Osteocyte (in vitro differentiated cells): Measurements from ENCODE around the gene HOXA2. TPM values are rescaled to one million over a fixed set of nuclear protein-coding genes. Genes with fewer than 3 reads are reported as not detected.

ENCODE experiments used
- DNase-seq: peaks from one replicate; pipeline ENCODE4 v3.0.0; 2021; ENCODE audit warnings: mixed read lengths; ENCODE audit not compliant: unreplicated experiment; ENCODE audit errors: extremely low spot score
- H3K27ac Mint-ChIP-seq: one replicate; pipeline ENCODE4 v1.8.0; 2021; ENCODE audit warnings: mild to moderate bottlenecking, mixed read lengths; ENCODE audit not compliant: unreplicated experiment
- H3K27me3 Mint-ChIP-seq: one replicate; pipeline ENCODE4 v1.8.0; 2021; ENCODE audit warnings: mixed read lengths; ENCODE audit not compliant: unreplicated experiment
- H3K36me3 Mint-ChIP-seq: one replicate; pipeline ENCODE4 v1.8.0; 2021; ENCODE audit warnings: mixed read lengths; ENCODE audit not compliant: unreplicated experiment
- H3K4me1 Mint-ChIP-seq: one replicate; pipeline ENCODE4 v1.8.0; 2021; ENCODE audit warnings: mixed read lengths; ENCODE audit not compliant: unreplicated experiment
- H3K4me3 Mint-ChIP-seq: one replicate; pipeline ENCODE4 v1.8.0; 2021; ENCODE audit warnings: mild to moderate bottlenecking, moderate library complexity, mixed read lengths; ENCODE audit not compliant: unreplicated experiment
- H3K9me3 Mint-ChIP-seq: one replicate; pipeline ENCODE4 v1.8.0; 2021; ENCODE audit warnings: mixed read lengths; ENCODE audit not compliant: unreplicated experiment
- CTCF ChIP-seq: fragments of 200-600 bp; sonication (generic); IDR thresholded peaks from 2 replicates; pipeline ENCODE4 v1.5.0; 2021; ENCODE audit warnings: antibody characterized with exemption, mild to moderate bottlenecking, moderate library complexity
- total RNA-seq: library from RNA; stranded (reverse); gene quantifications from 2 replicates; pipeline ENCODE4 v1.2.1, GENCODE V29; 2021

HOXA2 gene
- total RNA-seq, 1 donor from 2014 or later = not detected

GRCh38 chr7:27118580-27118979 lies 16.1 kb upstream of the HOXA2 start:
- no peak overlapping the region for H3K27ac Mint-ChIP-seq
- no peaks in the 10 kb centered on the region for H3K36me3 Mint-ChIP-seq
- no peak overlapping the region for H3K4me3 Mint-ChIP-seq
- H3K27me3 Mint-ChIP-seq = peaks cover 88% of the 10 kb centered on the region
- TF ChIP-seq CTCF = no peak
- peaks cover 1% of the 10 kb centered on the region for H3K4me1 Mint-ChIP-seq
- no peak for DNase-seq
- H3K9me3 Mint-ChIP-seq = no peaks in the 10 kb centered on the region

- no peak overlapping the region for H3K4me3 Mint-ChIP-seq
- H3K4me1 Mint-ChIP-seq = peaks cover 1% of the 10 kb centered on the region
- H3K36me3 Mint-ChIP-seq = no peaks in the 10 kb centered on the region
- H3K27ac Mint-ChIP-seq = no peak overlapping the region
- H3K9me3 Mint-ChIP-seq = no peaks in the 10 kb centered on the region
- DNase-seq = no peak
- peaks cover 86% of the 10 kb centered on the region for H3K27me3 Mint-ChIP-seq
- no peak for TF ChIP-seq CTCF
Measured at GRCh38 chr7:27117887-27118491, 15.5 kb upstream of the HOXA2 start.

GRCh38 chr7:27116962-27117886 lies 14.7 kb upstream of the HOXA2 start:
- Mint-ChIP-seq H3K36me3 (no peaks in the 10 kb centered on the region), H3K27ac (no peak overlapping the region), H3K9me3 (no peaks in the 10 kb centered on the region), H3K4me3 (no peak overlapping the region), H3K4me1 (peaks cover 1% of the 10 kb centered on the region), H3K27me3 (peaks cover 86% of the 10 kb centered on the region)
- TF ChIP-seq CTCF = no peak
- no peak for DNase-seq

- H3K4me3 Mint-ChIP-seq = no peak overlapping the region
- no peak for TF ChIP-seq CTCF
- no peaks in the 10 kb centered on the region for H3K9me3 Mint-ChIP-seq
- H3K27me3 Mint-ChIP-seq = peaks cover 86% of the 10 kb centered on the region
- peaks cover 1% of the 10 kb centered on the region for H3K4me1 Mint-ChIP-seq
- no peaks in the 10 kb centered on the region for H3K36me3 Mint-ChIP-seq
- no peak overlapping the region for H3K27ac Mint-ChIP-seq
- DNase-seq = no peak
Measured at GRCh38 chr7:27116031-27116961, 13.8 kb upstream of the HOXA2 start.
